Endothelial cell of umbilical vein (primary cell): ENCODE measurements around the gene SART3. TPM values are rescaled to one million over a fixed set of nuclear protein-coding genes. Genes with fewer than 3 reads are reported as not detected.

Source experiments
- BruUV-seq: library from RNA; stranded (reverse); fragments of 400-500 nt; replicated peaks from 2 replicates; lab custom pipeline; 2021; lab: Mats Ljungman, UMichigan
- CTCF ChIA-PET: fragments of 300-600, 350-600 bp; sonication (Branson Sonifier 250); formaldehyde crosslinking; loops from one replicate; lab custom pipeline; 2021; ENCODE audit warnings: antibody characterized with exemption, inconsistent platforms; lab: Charles Lee
- POLR2A ChIA-PET: fragments of 300-600, 350-600 bp; sonication (Branson Sonifier 250); formaldehyde crosslinking; loops from one replicate; lab custom pipeline; 2021; ENCODE audit warnings: antibody characterized with exemption, inconsistent platforms; lab: Charles Lee
- DNase-seq: peaks from one replicate; pipeline ENCODE4 v3.0.0-alpha.2; 2011; ENCODE audit warnings: low read depth, low spot score
- FAIRE-seq: peaks from 2 replicates; lab custom pipeline; 2011; peaks lifted over from hg19 to GRCh38; lab: Jason Lieb, UNC
- H2AFZ ChIP-seq: 2 replicates; pipeline ENCODE4 v1.6.0; 2012; ENCODE audit warnings: low read depth, low read length, control low read depth, inconsistent platforms
- H3K27ac ChIP-seq: 2 replicates; pipeline ENCODE4 v1.5.1; 2011; ENCODE audit warnings: low read depth, mild to moderate bottlenecking, control low read depth, low read length, moderate library complexity; ENCODE audit not compliant: insufficient read depth
- H3K27me3 ChIP-seq, 2 experiments: 2 replicates each; pipeline versions ENCODE4 v1.6.0 to v1.6.1; 2011; ENCODE audit warnings: low read length in 2 of 2, mixed read lengths in 1 of 2; ENCODE audit not compliant: control insufficient read depth in 2 of 2, insufficient read depth in 2 of 2
- H3K36me3 ChIP-seq, 2 experiments: 2 replicates in 1 of 2; 3 replicates in 1 of 2; pipeline ENCODE4 v1.5.1; 2011; ENCODE audit warnings: low read length in 2 of 2, mild to moderate bottlenecking in 1 of 2, moderate library complexity in 1 of 2; ENCODE audit not compliant: control insufficient read depth in 2 of 2, insufficient read depth in 2 of 2; ENCODE audit errors: extremely low read depth in 1 of 2
- H3K4me1 ChIP-seq: 3 replicates; pipeline ENCODE4 v1.5.1; 2011; ENCODE audit warnings: mild to moderate bottlenecking, low read length; ENCODE audit not compliant: control insufficient read depth, insufficient read depth; ENCODE audit errors: extremely low read depth
- H3K4me2 ChIP-seq: 2 replicates; pipeline ENCODE4 v1.6.1; 2011; ENCODE audit warnings: low read length, control low read depth, mixed read lengths; ENCODE audit not compliant: insufficient read depth
- H3K4me3 ChIP-seq, 3 experiments: fragments of 200-600 bp in 1 of 3; sonication (generic), shearing (Covaris generic) in 1 of 3; replicated peaks in 1 of 3; 2 replicates each; pipeline ENCODE4 v1.5.1; 2011 to 2016; ENCODE audit warnings: control low read depth in 3 of 3, low read length in 3 of 3, mild to moderate bottlenecking in 2 of 3, inconsistent platforms in 1 of 3, low read depth in 1 of 3, moderate library complexity in 1 of 3; ENCODE audit not compliant: insufficient read depth in 1 of 3
- H3K79me2 ChIP-seq: 2 replicates; pipeline ENCODE4 v1.6.0; 2012; ENCODE audit warnings: low read length, inconsistent platforms; ENCODE audit not compliant: control insufficient read depth, insufficient read depth
- H3K9ac ChIP-seq: replicated peaks from 2 replicates; pipeline ENCODE3; 2011; ENCODE audit warnings: low read length, control low read depth; ENCODE audit not compliant: insufficient read depth; ENCODE audit errors: extremely low read depth
- H3K9me1 ChIP-seq: replicated peaks from 3 replicates; pipeline ENCODE4 v1.6.0; 2011; ENCODE audit warnings: mild to moderate bottlenecking, low read length; ENCODE audit not compliant: control insufficient read depth, insufficient read depth; ENCODE audit errors: extremely low read depth
- H3K9me3 ChIP-seq: replicated peaks from 2 replicates; pipeline ENCODE4 v1.5.1; 2012; ENCODE audit warnings: low read length, inconsistent platforms; ENCODE audit not compliant: control insufficient read depth, insufficient read depth
- H4K20me1 ChIP-seq: replicated peaks from 2 replicates; pipeline ENCODE3; 2011; ENCODE audit warnings: mild to moderate bottlenecking, low read length; ENCODE audit not compliant: control insufficient read depth, insufficient read depth; ENCODE audit errors: extremely low read depth
- EZH2 ChIP-seq: IDR thresholded peaks from 2 replicates; pipeline ENCODE4 v1.6.1; 2012; ENCODE audit warnings: borderline replicate concordance, low read depth, mild to moderate bottlenecking, moderate library complexity, low read length, inconsistent platforms; ENCODE audit not compliant: severe bottlenecking
- FOS ChIP-seq: IDR thresholded peaks from 2 replicates; pipeline ENCODE4 v1.6.1; 2011; ENCODE audit warnings: mild to moderate bottlenecking, low read length, moderate library complexity, borderline replicate concordance; ENCODE audit not compliant: insufficient read depth
- GATA2 ChIP-seq: IDR thresholded peaks from 2 replicates; pipeline ENCODE4 v1.7.0; 2011; ENCODE audit warnings: low read depth, mild to moderate bottlenecking, moderate library complexity, mixed read lengths, low read length; ENCODE audit not compliant: insufficient read length, insufficient read depth
- JUN ChIP-seq: IDR thresholded peaks from 2 replicates; pipeline ENCODE4 v1.6.1; 2011; ENCODE audit warnings: borderline replicate concordance, low read depth; ENCODE audit not compliant: insufficient read length, insufficient read depth
- MYC ChIP-seq: IDR thresholded peaks from one replicate; pipeline ENCODE4 v1.6.1; 2011; ENCODE audit warnings: mild to moderate bottlenecking, low read depth, low read length
- POLR2A ChIP-seq: IDR thresholded peaks from 2 replicates; pipeline ENCODE4 v1.6.1; 2012; ENCODE audit warnings: low read depth, mild to moderate bottlenecking, control low read depth, low read length
- POLR2AphosphoS5 ChIP-seq: IDR thresholded peaks from 2 replicates; pipeline ENCODE4 v1.6.1; 2012; ENCODE audit warnings: low read depth, mild to moderate bottlenecking, control low read depth, low read length, moderate library complexity; ENCODE audit not compliant: insufficient read depth
- dilution Hi-C: fragments of 300-500 bp; cut with MboI; formaldehyde crosslinking; loops from one replicate; pipeline ENCODE4 v1.15.0; 2019; ENCODE audit warnings: low sequenced_read_pairs; ENCODE audit not compliant: extremely low pct_ligation_motif_present
- intact Hi-C: fragments of 100-400 bp; cut with micrococcal nuclease; formaldehyde crosslinking; loops from one replicate; pipeline ENCODE4 v1.10.0; 2022
- polyA plus RNA-seq, 4 experiments: library from polyadenylated mRNA; depleted of rRNA in 3 of 4; stranded (reverse) in 3 of 4; unstranded in 1 of 4; fragments of >200 nt; gene quantifications; 2 replicates each; pipeline versions ENCODE4 v1.2.1 to v1.2.3, GENCODE V29; 2011 to 2012; ENCODE audit warnings: missing spikeins in 1 of 4
- total RNA-seq: library from RNA; stranded (reverse); gene quantifications from 2 replicates; pipeline ENCODE4 v1.2.3, GENCODE V29; 2021
- TF ChIP-seq, protein P1 (sequence below), 2 donors: IDR thresholded peaks; 1 replicate in 1 of 2; 2 replicates in 1 of 2; pipeline ENCODE4 v1.5.1; 2011; ENCODE audit warnings: low read length in 2 of 2, mild to moderate bottlenecking in 2 of 2, moderate library complexity in 2 of 2, control low read depth in 1 of 2, inconsistent platforms in 1 of 2, low read depth in 1 of 2; ENCODE audit not compliant: insufficient read depth in 1 of 2; ENCODE audit errors: extremely low read depth in 1 of 2
- TF ChIP-seq, protein P2 (sequence below): IDR thresholded peaks from 2 replicates; pipeline ENCODE4 v1.6.1; 2011; ENCODE audit not compliant: insufficient read depth, insufficient read length

The SART3 gene
- total and polyA plus RNA-seq, 2 donors (not counting 3 experiments of a cell fraction or from before 2014, with no cell fraction given): 13.9 to 50.7 TPM

DNA sequence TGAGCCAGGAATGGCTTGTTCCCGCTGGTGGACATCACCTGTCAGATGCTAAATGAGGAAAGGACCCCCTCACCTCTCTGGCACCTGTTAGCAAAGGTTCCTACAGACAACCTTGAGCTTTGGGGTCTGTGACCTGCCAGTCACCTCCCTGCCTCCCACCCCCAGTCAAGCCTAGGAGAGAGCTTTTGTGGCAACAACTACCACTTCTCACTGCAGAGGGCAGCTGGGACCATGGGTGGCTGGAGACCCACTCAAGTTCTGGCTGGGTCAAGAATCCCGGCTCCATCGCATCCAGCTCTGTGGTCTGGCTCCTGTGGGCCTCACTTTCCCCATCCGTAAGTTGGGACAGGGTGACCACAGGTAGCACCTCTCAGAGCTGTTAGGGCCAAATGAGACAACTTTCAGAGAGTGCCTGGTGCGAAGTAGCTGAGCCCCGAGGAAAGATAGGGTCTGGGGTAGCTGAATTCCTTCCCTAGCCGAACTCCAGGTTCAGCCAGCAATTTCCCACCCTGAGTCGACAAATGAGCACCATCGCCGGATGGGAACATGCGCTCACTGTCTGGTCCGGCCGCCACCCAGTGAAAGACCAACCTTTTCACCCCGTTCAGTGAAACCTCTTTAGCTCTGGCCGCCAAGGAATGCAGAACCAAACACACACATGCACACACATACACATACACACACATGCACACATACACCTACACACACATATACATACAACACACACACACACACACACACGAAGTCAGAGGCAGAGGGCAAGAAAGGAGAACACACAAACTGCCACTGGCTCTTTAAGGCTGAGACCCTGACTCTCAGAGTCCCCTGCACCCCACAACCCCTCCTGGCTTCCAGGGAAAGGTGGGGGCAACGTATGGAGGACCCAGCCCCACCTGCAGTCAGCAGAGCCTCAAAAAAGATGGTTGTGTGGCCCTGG, 35.0 kb upstream of the SART3 start:
- no TSS peak for BruUV-seq
- no peak for TF ChIP-seq POLR2A
- TF ChIP-seq, protein P1, sequence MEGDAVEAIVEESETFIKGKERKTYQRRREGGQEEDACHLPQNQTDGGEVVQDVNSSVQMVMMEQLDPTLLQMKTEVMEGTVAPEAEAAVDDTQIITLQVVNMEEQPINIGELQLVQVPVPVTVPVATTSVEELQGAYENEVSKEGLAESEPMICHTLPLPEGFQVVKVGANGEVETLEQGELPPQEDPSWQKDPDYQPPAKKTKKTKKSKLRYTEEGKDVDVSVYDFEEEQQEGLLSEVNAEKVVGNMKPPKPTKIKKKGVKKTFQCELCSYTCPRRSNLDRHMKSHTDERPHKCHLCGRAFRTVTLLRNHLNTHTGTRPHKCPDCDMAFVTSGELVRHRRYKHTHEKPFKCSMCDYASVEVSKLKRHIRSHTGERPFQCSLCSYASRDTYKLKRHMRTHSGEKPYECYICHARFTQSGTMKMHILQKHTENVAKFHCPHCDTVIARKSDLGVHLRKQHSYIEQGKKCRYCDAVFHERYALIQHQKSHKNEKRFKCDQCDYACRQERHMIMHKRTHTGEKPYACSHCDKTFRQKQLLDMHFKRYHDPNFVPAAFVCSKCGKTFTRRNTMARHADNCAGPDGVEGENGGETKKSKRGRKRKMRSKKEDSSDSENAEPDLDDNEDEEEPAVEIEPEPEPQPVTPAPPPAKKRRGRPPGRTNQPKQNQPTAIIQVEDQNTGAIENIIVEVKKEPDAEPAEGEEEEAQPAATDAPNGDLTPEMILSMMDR (IDR thresholded peaks at IDR 0.05; ENCODE audit: extremely low read depth in 1 of 2, insufficient read depth in 1 of 2, low read depth in 1 of 2, low read length in 2 of 2): no peak
- TF ChIP-seq GATA2: no peak
- no peak for TF ChIP-seq EZH2
- TF ChIP-seq FOS: no peak
- no peak for TF ChIP-seq POLR2AphosphoS5
- TF ChIP-seq MYC: no peak
- TF ChIP-seq, protein P2, sequence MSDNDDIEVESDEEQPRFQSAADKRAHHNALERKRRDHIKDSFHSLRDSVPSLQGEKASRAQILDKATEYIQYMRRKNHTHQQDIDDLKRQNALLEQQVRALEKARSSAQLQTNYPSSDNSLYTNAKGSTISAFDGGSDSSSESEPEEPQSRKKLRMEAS: no peak
- TF ChIP-seq JUN: no peak
- FAIRE-seq (no peak), DNase-seq (no peak)
- Histone ChIP-seq H3K79me2 (no peaks in the 10 kb centered on the region), H3K36me3 (no peaks in the 10 kb centered on the region), H3K9me3 (no peaks in the 10 kb centered on the region), H3K4me1 (no peaks in the 10 kb centered on the region), H3K4me3 (no peak overlapping the region), H3K4me2 (no peak overlapping the region), H3K9ac (no peak overlapping the region), H4K20me1 (no peaks in the 10 kb centered on the region), H2AFZ (no peak overlapping the region), H3K9me1 (no peaks in the 10 kb centered on the region), H3K27ac (no peak overlapping the region), H3K27me3 (no peaks in the 10 kb centered on the region)
- dilution Hi-C loops: no loop called here
- intact Hi-C loops: no loop called here
- ChIA-PET CTCF (no interaction called here), POLR2A (no interaction called here)
